ENCODE measurements around the gene PNPLA8.

Gene PNPLA8

GRCh38 chr7:108480311-108480710 lies 45.6 kb downstream of the PNPLA8 start:
- H3K27me3 ChIP-seq (ENCODE audit: insufficient read depth, low read length): no peaks in the 10 kb centered on the region
- no peak overlapping the region for H3K9ac ChIP-seq (ENCODE audit: low read length)
- no peak overlapping the region for H3K4ac ChIP-seq (ENCODE audit: low read depth, low read length)
- H2BK12ac ChIP-seq (ENCODE audit: low read length): no peak overlapping the region
- no peak overlapping the region for H2AK5ac ChIP-seq (ENCODE audit: low read length)
- H4K12ac ChIP-seq (ENCODE audit: low read depth, low read length): no peak overlapping the region
- H2BK120ac ChIP-seq (ENCODE audit: insufficient read depth, low read length, poor library complexity): no peak overlapping the region
- H3K79me2 ChIP-seq (ENCODE audit: control insufficient read depth, insufficient read depth, low read length, poor library complexity): no peaks in the 10 kb centered on the region
- no peak for DNase-seq
- no peak overlapping the region for H2AFZ ChIP-seq (ENCODE audit: insufficient read depth, low read length, poor library complexity)
- no CpG with 5 or more reads among the region's 5 CpGs for WGBS (ENCODE audit: extremely low coverage, insufficient coverage, insufficient read length)
- no peaks in the 10 kb centered on the region for H3K4me1 ChIP-seq (ENCODE audit: control insufficient read depth in 1 of 2, insufficient read depth in 2 of 2, low read length in 2 of 2)
- no peak overlapping the region for H3K23ac ChIP-seq (ENCODE audit: low read length)
- no peak overlapping the region for H3K18ac ChIP-seq (ENCODE audit: low read length)
- no peak overlapping the region for H4K8ac ChIP-seq (ENCODE audit: low read depth, low read length)
- no peak overlapping the region for H3K4me3 ChIP-seq (ENCODE audit: low read depth, low read length)
- H3K27ac ChIP-seq (ENCODE audit: low read depth, low read length): no peak overlapping the region
- H3K14ac ChIP-seq (ENCODE audit: low read length): no peak overlapping the region
- no peak overlapping the region for H3K4me2 ChIP-seq (ENCODE audit: low read length)
- no peaks in the 10 kb centered on the region for H3K9me3 ChIP-seq (ENCODE audit: insufficient read depth, low read depth, low read length)
- peaks cover 1 to 4% of the 10 kb centered on the region in 2 experiments for H3K36me3 ChIP-seq (ENCODE audit: control insufficient read depth in 1 of 2, insufficient read depth in 2 of 2, low read length in 2 of 2)
- no peak overlapping the region for H2BK5ac ChIP-seq (ENCODE audit: low read depth, low read length, poor library complexity)
- no peaks in the 10 kb centered on the region for H3K79me1 ChIP-seq (ENCODE audit: low read length)
- no peak overlapping the region for H4K91ac ChIP-seq (ENCODE audit: low read depth, low read length)

GRCh38 chr7:108479751-108480150 lies 46.2 kb downstream of the PNPLA8 start:
- Histone ChIP-seq H3K79me2 (ENCODE audit: control insufficient read depth, insufficient read depth, low read length, poor library complexity) (no peaks in the 10 kb centered on the region), H2AFZ (ENCODE audit: insufficient read depth, low read length, poor library complexity) (no peak overlapping the region), H4K12ac (ENCODE audit: low read depth, low read length) (no peak overlapping the region), H3K4me3 (ENCODE audit: low read depth, low read length) (no peak overlapping the region), H3K4me1 (ENCODE audit: control insufficient read depth in 1 of 2, insufficient read depth in 2 of 2, low read length in 2 of 2) (no peaks in the 10 kb centered on the region), H3K9ac (ENCODE audit: low read length) (no peak overlapping the region), H2AK5ac (ENCODE audit: low read length) (no peak overlapping the region), H3K4me2 (ENCODE audit: low read length) (no peak overlapping the region), H2BK5ac (ENCODE audit: low read depth, low read length, poor library complexity) (no peak overlapping the region), H3K23ac (ENCODE audit: low read length) (no peak overlapping the region), H3K79me1 (ENCODE audit: low read length) (no peaks in the 10 kb centered on the region), H3K27me3 (ENCODE audit: insufficient read depth, low read length) (no peaks in the 10 kb centered on the region), H4K8ac (ENCODE audit: low read depth, low read length) (no peak overlapping the region), H2BK120ac (ENCODE audit: insufficient read depth, low read length, poor library complexity) (no peak overlapping the region), H3K27ac (ENCODE audit: low read depth, low read length) (no peak overlapping the region), H3K4ac (ENCODE audit: low read depth, low read length) (no peak overlapping the region), H3K14ac (ENCODE audit: low read length) (no peak overlapping the region), H3K9me3 (ENCODE audit: insufficient read depth, low read depth, low read length) (no peaks in the 10 kb centered on the region), H4K91ac (ENCODE audit: low read depth, low read length) (no peak overlapping the region), H3K36me3 (ENCODE audit: control insufficient read depth in 1 of 2, insufficient read depth in 2 of 2, low read length in 2 of 2) (peaks cover 3 to 4% of the 10 kb centered on the region in 2 experiments), H3K18ac (ENCODE audit: low read length) (no peak overlapping the region), H2BK12ac (ENCODE audit: low read length) (no peak overlapping the region)
- WGBS (ENCODE audit: extremely low coverage, insufficient coverage, insufficient read length): no CpG with 5 or more reads among the region's 2 CpGs
- DNase-seq: no peak

DNA sequence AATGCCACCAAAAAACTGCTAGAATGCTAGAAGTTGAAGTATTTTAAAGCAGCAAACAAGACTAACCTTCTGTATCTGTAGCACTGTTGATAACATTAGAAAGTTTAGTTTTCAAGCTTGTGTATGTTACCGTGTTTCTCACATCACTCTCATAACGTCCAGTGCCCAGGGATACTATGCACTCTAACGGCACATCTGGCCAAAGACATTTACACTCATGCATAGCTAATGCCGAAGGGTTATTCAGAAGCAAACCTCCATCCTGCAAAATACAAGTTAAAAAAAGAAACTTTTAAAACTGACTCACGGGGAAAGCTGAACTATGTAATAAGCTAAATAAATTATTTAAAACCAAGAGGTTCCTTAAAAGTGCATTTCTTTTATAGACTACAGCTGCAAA lies 46.8 kb downstream of the PNPLA8 start:
- Histone ChIP-seq H2BK5ac (ENCODE audit: low read depth, low read length, poor library complexity) (no peak overlapping the region), H3K27ac (ENCODE audit: low read depth, low read length) (no peak overlapping the region), H2BK12ac (ENCODE audit: low read length) (no peak overlapping the region), H3K79me2 (ENCODE audit: control insufficient read depth, insufficient read depth, low read length, poor library complexity) (no peaks in the 10 kb centered on the region), H3K14ac (ENCODE audit: low read length) (no peak overlapping the region), H4K91ac (ENCODE audit: low read depth, low read length) (no peak overlapping the region), H2AFZ (ENCODE audit: insufficient read depth, low read length, poor library complexity) (no peak overlapping the region), H3K9ac (ENCODE audit: low read length) (no peak overlapping the region), H3K4me2 (ENCODE audit: low read length) (no peak overlapping the region), H3K23ac (ENCODE audit: low read length) (no peak overlapping the region), H2AK5ac (ENCODE audit: low read length) (no peak overlapping the region), H3K18ac (ENCODE audit: low read length) (no peak overlapping the region), H3K36me3 (ENCODE audit: control insufficient read depth in 1 of 2, insufficient read depth in 2 of 2, low read length in 2 of 2) (peaks cover 3 to 4% of the 10 kb centered on the region in 2 experiments), H3K79me1 (ENCODE audit: low read length) (no peaks in the 10 kb centered on the region), H2BK120ac (ENCODE audit: insufficient read depth, low read length, poor library complexity) (no peak overlapping the region), H3K27me3 (ENCODE audit: insufficient read depth, low read length) (no peaks in the 10 kb centered on the region), H3K4ac (ENCODE audit: low read depth, low read length) (no peak overlapping the region), H4K12ac (ENCODE audit: low read depth, low read length) (no peak overlapping the region), H4K8ac (ENCODE audit: low read depth, low read length) (no peak overlapping the region), H3K4me3 (ENCODE audit: low read depth, low read length) (no peak overlapping the region), H3K4me1 (ENCODE audit: control insufficient read depth in 1 of 2, insufficient read depth in 2 of 2, low read length in 2 of 2) (no peaks in the 10 kb centered on the region), H3K9me3 (ENCODE audit: insufficient read depth, low read depth, low read length) (no peaks in the 10 kb centered on the region)
- WGBS (ENCODE audit: extremely low coverage, insufficient coverage, insufficient read length): no CpG with 5 or more reads among the region's 5 CpGs
- no peak for DNase-seq

DNA sequence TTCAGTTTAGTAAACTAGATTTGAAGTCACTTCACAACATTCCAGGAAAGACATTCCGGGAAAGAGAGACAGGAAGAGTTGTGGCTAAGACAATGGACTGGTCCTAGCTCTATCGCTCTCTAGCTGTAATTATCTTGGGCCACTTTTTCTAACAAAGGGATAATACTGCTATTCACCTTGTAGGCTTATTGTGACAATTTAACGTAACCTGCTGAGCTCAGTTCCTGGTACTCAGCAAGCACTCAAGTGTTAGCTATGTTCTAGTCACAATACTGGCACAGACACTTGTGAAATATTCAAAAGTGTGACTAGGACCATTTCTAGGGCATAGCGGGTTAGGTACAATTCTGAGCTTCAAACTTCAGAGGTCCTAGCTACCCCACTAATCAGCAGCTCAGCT lies 57.7 kb downstream of the PNPLA8 start:
- no peaks in the 10 kb centered on the region for H3K27me3 ChIP-seq (ENCODE audit: insufficient read depth, low read length)
- no CpG with 5 or more reads among the region's 4 CpGs for WGBS (ENCODE audit: extremely low coverage, insufficient coverage, insufficient read length)
- no peak overlapping the region for H4K12ac ChIP-seq (ENCODE audit: low read depth, low read length)
- no peak overlapping the region for H2AFZ ChIP-seq (ENCODE audit: insufficient read depth, low read length, poor library complexity)
- H2BK120ac ChIP-seq (ENCODE audit: insufficient read depth, low read length, poor library complexity): no peak overlapping the region
- H4K91ac ChIP-seq (ENCODE audit: low read depth, low read length): no peak overlapping the region
- H3K27ac ChIP-seq (ENCODE audit: low read depth, low read length): no peak overlapping the region
- H3K4ac ChIP-seq (ENCODE audit: low read depth, low read length): no peak overlapping the region
- no peak overlapping the region for H2AK5ac ChIP-seq (ENCODE audit: low read length)
- H3K4me2 ChIP-seq (ENCODE audit: low read length): no peak overlapping the region
- H3K36me3 ChIP-seq (ENCODE audit: control insufficient read depth in 1 of 2, insufficient read depth in 2 of 2, low read length in 2 of 2): no peaks in the 10 kb centered on the region
- H3K14ac ChIP-seq (ENCODE audit: low read length): no peak overlapping the region
- no peak overlapping the region for H3K23ac ChIP-seq (ENCODE audit: low read length)
- no peaks in the 10 kb centered on the region for H3K79me2 ChIP-seq (ENCODE audit: control insufficient read depth, insufficient read depth, low read length, poor library complexity)
- no peak overlapping the region for H2BK5ac ChIP-seq (ENCODE audit: low read depth, low read length, poor library complexity)
- no peak overlapping the region for H3K9ac ChIP-seq (ENCODE audit: low read length)
- no peak overlapping the region for H2BK12ac ChIP-seq (ENCODE audit: low read length)
- no peak overlapping the region for H4K8ac ChIP-seq (ENCODE audit: low read depth, low read length)
- no peaks in the 10 kb centered on the region for H3K79me1 ChIP-seq (ENCODE audit: low read length)
- H3K9me3 ChIP-seq (ENCODE audit: insufficient read depth, low read depth, low read length): no peaks in the 10 kb centered on the region
- H3K4me1 ChIP-seq (ENCODE audit: control insufficient read depth in 1 of 2, insufficient read depth in 2 of 2, low read length in 2 of 2): peaks cover 0 to 3% of the 10 kb centered on the region in 2 experiments
- no peak overlapping the region for H3K18ac ChIP-seq (ENCODE audit: low read length)
- no peak overlapping the region for H3K4me3 ChIP-seq (ENCODE audit: low read depth, low read length)
- peak in 1 of 2 donors; percentile 53 for DNase-seq
